HCT116 (cell line): Measurements from ENCODE around the gene ATP10B. TPM values are rescaled to one million over a fixed set of nuclear protein-coding genes. Genes with fewer than 3 reads are reported as not detected.

Source experiments
- ATAC-seq: fragments of 200-7000 bp; cut with Tn5 transposase; 2 replicates; pipeline ENCODE4 v1.9.1; 2020; ENCODE audit warnings: mild to moderate bottlenecking, moderate library complexity
- BruUV-seq: library from RNA; stranded (reverse); fragments of 400-500 nt; replicated peaks from 2 replicates; lab custom pipeline; 2021; lab: Mats Ljungman, UMichigan
- CTCF ChIA-PET: fragments of 300-600 bp; sonication (Branson Sonifier 250); formaldehyde crosslinking; loops from one replicate; lab custom pipeline; 2021; ENCODE audit warnings: antibody characterized with exemption; lab: Charles Lee
- POLR2A ChIA-PET: fragments of 300-600, 350-600 bp; sonication (Branson Sonifier 250); formaldehyde crosslinking; loops from one replicate; lab custom pipeline; 2021; ENCODE audit warnings: antibody characterized with exemption; lab: Charles Lee
- RAD21 ChIA-PET, 2 experiments: fragments of 300-600 bp; sonication (Branson Sonifier 250); formaldehyde crosslinking; loops; one replicate each; lab custom pipeline; 2023; ENCODE audit warnings: low total read pairs in 2 of 2; ENCODE audit not compliant: uncharacterized antibody in 2 of 2, unreplicated experiment in 2 of 2, low non-redundant PET in 1 of 2; lab: Charles Lee
- DNase-seq: peaks from one replicate; pipeline ENCODE4 v3.0.0-alpha.2; 2010; ENCODE audit warnings: low read depth, low spot score
- H2AFZ ChIP-seq: fragments of 200-600 bp; shearing (Covaris generic), sonication (generic); 2 replicates; pipeline ENCODE4 v1.6.1; 2017; ENCODE audit warnings: low read depth, mixed run types, mixed read lengths, antibody characterized with exemption, low read length; ENCODE audit not compliant: poor library complexity, severe bottlenecking
- H3K27ac ChIP-seq: 2 replicates; pipeline ENCODE4 v1.5.1; 2012; ENCODE audit warnings: low read depth, low read length
- H3K27me3 ChIP-seq: fragments of 200-600 bp; sonication (generic); 2 replicates; pipeline ENCODE4 v1.6.1; 2016; ENCODE audit warnings: mixed run types, low read length, mixed read lengths; ENCODE audit not compliant: insufficient read depth
- H3K36me3 ChIP-seq, 2 experiments: fragments of 200-500 bp in 1 of 2; fragments of 200-600 bp in 1 of 2; sonication (Bioruptor generic) in 1 of 2; sonication (generic) in 1 of 2; 2 replicates each; pipeline versions ENCODE4 v1.5.1 to v1.6.1; 2014 to 2016; ENCODE audit warnings: low read length in 2 of 2, inconsistent platforms in 1 of 2, mixed read lengths in 1 of 2, mixed run types in 1 of 2; ENCODE audit not compliant: insufficient read depth in 2 of 2, control insufficient read depth in 1 of 2
- H3K4me1 ChIP-seq, 2 experiments: fragments of 200-600 bp in 1 of 2; sonication (generic) in 1 of 2; 2 replicates each; pipeline versions ENCODE4 v1.5.1 to v1.6.1; 2012 to 2017; ENCODE audit warnings: low read length in 2 of 2, inconsistent platforms in 1 of 2, mild to moderate bottlenecking in 1 of 2, mixed read lengths in 1 of 2, mixed run types in 1 of 2, moderate library complexity in 1 of 2; ENCODE audit not compliant: insufficient read depth in 2 of 2, control insufficient read depth in 1 of 2
- H3K4me2 ChIP-seq: fragments of 200-600 bp; sonication (generic); 2 replicates; pipeline ENCODE4 v1.6.1; 2017; ENCODE audit warnings: mixed run types, low read length, mixed read lengths
- H3K4me3 ChIP-seq, 2 experiments: fragments of 200-600 bp in 1 of 2; sonication (generic) in 1 of 2; replicated peaks in 1 of 2; 2 replicates each; pipeline ENCODE4 v1.5.1; 2011 to 2016; ENCODE audit warnings: low read length in 2 of 2, control low read depth in 1 of 2, low read depth in 1 of 2, mild to moderate bottlenecking in 1 of 2, mixed read lengths in 1 of 2, mixed run types in 1 of 2
- H3K79me2 ChIP-seq: fragments of 200-600 bp; sonication (generic); 2 replicates; pipeline ENCODE4 v1.6.1; 2017; ENCODE audit warnings: mild to moderate bottlenecking, mixed run types, low read length, moderate library complexity, mixed read lengths; ENCODE audit not compliant: insufficient read depth
- H3K9ac ChIP-seq: fragments of 200-600 bp; sonication (generic); 2 replicates; pipeline ENCODE4 v1.6.1; 2016; ENCODE audit warnings: low read length, mixed read lengths
- H3K9me2 ChIP-seq: fragments of 200-600 bp; sonication (generic), shearing (Covaris generic); 2 replicates; pipeline ENCODE4 v1.6.1; 2017; ENCODE audit warnings: mixed run types, mild to moderate bottlenecking, moderate library complexity; ENCODE audit not compliant: insufficient read depth
- H3K9me3 ChIP-seq, 2 experiments: fragments of 200-500 bp in 1 of 2; fragments of 200-600 bp in 1 of 2; sonication (Bioruptor generic) in 1 of 2; sonication (generic) in 1 of 2; 2 replicates each; pipeline ENCODE4 v1.6.1; 2014 to 2017; ENCODE audit warnings: low read length in 2 of 2, mixed read lengths in 2 of 2, inconsistent platforms in 1 of 2, low read depth in 1 of 2, mild to moderate bottlenecking in 1 of 2, mixed run types in 1 of 2, moderate library complexity in 1 of 2; ENCODE audit not compliant: control insufficient read depth in 1 of 2, insufficient read depth in 1 of 2
- H4K20me1 ChIP-seq: fragments of 200-600 bp; sonication (generic), shearing (Covaris generic); 2 replicates; pipeline ENCODE4 v1.6.1; 2017; ENCODE audit warnings: mixed run types, mild to moderate bottlenecking, moderate library complexity; ENCODE audit not compliant: insufficient read depth
- CBX3 ChIP-seq: IDR thresholded peaks from 2 replicates; pipeline ENCODE4 v1.6.1; 2012; ENCODE audit warnings: low read depth
- CEBPB ChIP-seq: IDR thresholded peaks from 2 replicates; pipeline ENCODE4 v1.6.1; 2012; ENCODE audit warnings: low read depth
- EZH2 ChIP-seq: fragments of 200-600 bp; sonication (generic); IDR thresholded peaks from 2 replicates; pipeline ENCODE4 v1.6.1; 2017; ENCODE audit warnings: antibody characterized with exemption, mixed run types
- FOSL1 ChIP-seq: IDR thresholded peaks from 2 replicates; pipeline ENCODE4 v1.6.1; 2012; ENCODE audit warnings: low read depth
- JUND ChIP-seq: IDR thresholded peaks from 2 replicates; pipeline ENCODE4 v1.6.1; 2012
- POLR2A ChIP-seq: IDR thresholded peaks from 2 replicates; pipeline ENCODE4 v1.7.0; 2011; ENCODE audit warnings: borderline replicate concordance; ENCODE audit not compliant: insufficient read depth, insufficient read length; ENCODE audit errors: extremely low read depth
- RAD21 ChIP-seq: IDR thresholded peaks from 2 replicates; pipeline ENCODE4 v1.6.1; 2012; ENCODE audit warnings: low read depth, mild to moderate bottlenecking
- SP1 ChIP-seq: IDR thresholded peaks from 2 replicates; pipeline ENCODE4 v1.6.1; 2012; ENCODE audit warnings: low read depth
- YY1 ChIP-seq: IDR thresholded peaks from 2 replicates; pipeline ENCODE4 v1.6.1; 2011; ENCODE audit warnings: low read length, low read depth, moderate library complexity, mild to moderate bottlenecking; ENCODE audit not compliant: insufficient replicate concordance; ENCODE audit errors: extremely low read depth
- ZFX ChIP-seq: fragments of 450-650 bp; IDR thresholded peaks from 2 replicates; pipeline ENCODE4 v1.6.1; 2017
- ZNF274 ChIP-seq: fragments of 200-500 bp; sonication (Bioruptor generic); IDR thresholded peaks from 2 replicates; pipeline ENCODE4 v1.6.1; 2014; ENCODE audit warnings: mild to moderate bottlenecking, low read depth, low read length, inconsistent platforms
- intact Hi-C: fragments of 100-400 bp; cut with micrococcal nuclease; formaldehyde crosslinking; loops from 2 replicates; pipeline ENCODE4 v1.10.0; 2022
- total RNA-seq: library from RNA; stranded (reverse); gene quantifications from one replicate; pipeline ENCODE4 v1.2.1, GENCODE V29; 2021; ENCODE audit not compliant: unreplicated experiment
- TF ChIP-seq, protein P1 (sequence below), 3 experiments: fragments of 200-600 bp in 1 of 3; sonication (generic) in 1 of 3; IDR thresholded peaks in 2 of 3; conservative IDR thresholded peaks in 1 of 3; 2 replicates each; pipeline ENCODE4 v1.5.1; 2012 to 2017; ENCODE audit warnings: low read depth in 2 of 3, low read length in 2 of 3, antibody characterized with exemption in 1 of 3, borderline replicate concordance in 1 of 3, control low read depth in 1 of 3, mild to moderate bottlenecking in 1 of 3, mixed read lengths in 1 of 3, mixed run types in 1 of 3, moderate library complexity in 1 of 3; ENCODE audit not compliant: insufficient read depth in 1 of 3
- TF ChIP-seq, protein P2 (sequence below): IDR thresholded peaks from 2 replicates; pipeline ENCODE4 v1.6.1; 2012
- TF ChIP-seq, protein P3 (sequence below): IDR thresholded peaks from 2 replicates; pipeline ENCODE4 v1.6.1; 2011; ENCODE audit warnings: mild to moderate bottlenecking, low read length, moderate library complexity; ENCODE audit not compliant: insufficient replicate concordance; ENCODE audit errors: extremely low read depth

The ATP10B gene
- total RNA-seq, 1 experiment from 2014 or later, result 0.07 TPM

DNA sequence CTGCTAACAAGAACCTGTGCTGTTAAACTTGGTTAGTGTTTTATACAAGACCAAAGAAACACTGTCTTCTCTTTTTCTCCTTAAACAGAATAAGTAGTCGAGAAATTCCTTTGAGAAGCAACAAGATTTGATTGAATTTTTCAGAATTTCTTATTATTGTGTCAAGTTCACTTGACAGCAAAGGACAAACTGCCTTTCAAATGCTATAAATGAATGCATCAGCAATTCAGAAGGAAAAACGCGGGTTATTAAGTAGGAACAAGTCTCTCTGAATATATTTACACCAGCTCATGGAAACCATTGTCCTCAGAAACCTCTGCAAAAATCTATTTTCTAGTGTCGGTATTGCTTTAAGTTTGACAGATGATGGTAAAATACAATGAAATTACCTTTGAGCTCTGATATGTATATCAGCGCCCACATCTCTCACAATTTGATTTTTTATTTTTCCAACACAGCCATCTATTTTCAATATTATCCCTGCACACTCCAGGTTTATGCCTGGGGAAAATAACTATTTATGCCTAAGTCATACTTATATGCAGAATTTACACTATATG, 4.4 kb downstream of the ATP10B start (continued):
- TF ChIP-seq, protein P1, sequence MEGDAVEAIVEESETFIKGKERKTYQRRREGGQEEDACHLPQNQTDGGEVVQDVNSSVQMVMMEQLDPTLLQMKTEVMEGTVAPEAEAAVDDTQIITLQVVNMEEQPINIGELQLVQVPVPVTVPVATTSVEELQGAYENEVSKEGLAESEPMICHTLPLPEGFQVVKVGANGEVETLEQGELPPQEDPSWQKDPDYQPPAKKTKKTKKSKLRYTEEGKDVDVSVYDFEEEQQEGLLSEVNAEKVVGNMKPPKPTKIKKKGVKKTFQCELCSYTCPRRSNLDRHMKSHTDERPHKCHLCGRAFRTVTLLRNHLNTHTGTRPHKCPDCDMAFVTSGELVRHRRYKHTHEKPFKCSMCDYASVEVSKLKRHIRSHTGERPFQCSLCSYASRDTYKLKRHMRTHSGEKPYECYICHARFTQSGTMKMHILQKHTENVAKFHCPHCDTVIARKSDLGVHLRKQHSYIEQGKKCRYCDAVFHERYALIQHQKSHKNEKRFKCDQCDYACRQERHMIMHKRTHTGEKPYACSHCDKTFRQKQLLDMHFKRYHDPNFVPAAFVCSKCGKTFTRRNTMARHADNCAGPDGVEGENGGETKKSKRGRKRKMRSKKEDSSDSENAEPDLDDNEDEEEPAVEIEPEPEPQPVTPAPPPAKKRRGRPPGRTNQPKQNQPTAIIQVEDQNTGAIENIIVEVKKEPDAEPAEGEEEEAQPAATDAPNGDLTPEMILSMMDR (IDR thresholded peaks at IDR 0.05 in 2 of 3, conservative IDR thresholded peaks at IDR 0.05 in 1 of 3; ENCODE audit: borderline replicate concordance in 1 of 3, insufficient read depth in 1 of 3, low read depth in 2 of 3, low read length in 2 of 3), result no peak
- TF ChIP-seq CBX3 (no peak), JUND (no peak), ZFX (no peak), CEBPB (no peak), SP1 (no peak), FOSL1 (no peak)
- TF ChIP-seq, protein P2, sequence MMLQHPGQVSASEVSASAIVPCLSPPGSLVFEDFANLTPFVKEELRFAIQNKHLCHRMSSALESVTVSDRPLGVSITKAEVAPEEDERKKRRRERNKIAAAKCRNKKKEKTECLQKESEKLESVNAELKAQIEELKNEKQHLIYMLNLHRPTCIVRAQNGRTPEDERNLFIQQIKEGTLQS, result no peak
- TF ChIP-seq, all 23 proteins: peak for 0

DNA sequence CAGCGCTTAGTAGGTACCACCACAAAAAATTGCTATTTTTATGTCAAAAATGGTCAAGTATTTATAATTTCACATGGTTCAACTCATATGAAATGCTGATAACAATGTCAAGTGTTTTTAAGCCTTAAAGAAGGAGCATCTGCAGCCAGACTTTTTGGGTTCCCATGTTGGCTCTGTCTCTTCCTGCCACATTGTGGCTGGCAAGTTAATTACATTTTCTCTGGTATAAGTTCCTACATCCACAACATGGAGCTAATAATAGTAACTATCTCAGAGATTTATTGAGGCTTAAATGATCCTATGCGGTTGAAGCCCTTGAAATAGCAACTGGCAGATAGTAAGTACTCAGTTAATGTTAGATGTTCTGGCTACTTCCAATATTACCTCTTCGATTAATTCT, 5.4 kb downstream of the ATP10B start:
- Histone ChIP-seq H3K9me3 (no peaks in the 10 kb centered on the region), H2AFZ (no peak overlapping the region), H3K27ac (no peak overlapping the region), H3K9ac (no peak overlapping the region), H4K20me1 (no peaks in the 10 kb centered on the region), H3K9me2 (no peaks in the 10 kb centered on the region), H3K4me1 (no peaks in the 10 kb centered on the region), H3K4me3 (no peak overlapping the region), H3K27me3 (no peaks in the 10 kb centered on the region), H3K36me3 (no peaks in the 10 kb centered on the region), H3K4me2 (no peak overlapping the region), H3K79me2 (no peaks in the 10 kb centered on the region)
- ChIA-PET POLR2A (no interaction called here), RAD21 (no interaction called here), CTCF (no interaction called here)
- BruUV-seq, result no TSS peak
- intact Hi-C loops, result no loop called here
- DNase-seq, result no peak
- TF ChIP-seq, protein P3, sequence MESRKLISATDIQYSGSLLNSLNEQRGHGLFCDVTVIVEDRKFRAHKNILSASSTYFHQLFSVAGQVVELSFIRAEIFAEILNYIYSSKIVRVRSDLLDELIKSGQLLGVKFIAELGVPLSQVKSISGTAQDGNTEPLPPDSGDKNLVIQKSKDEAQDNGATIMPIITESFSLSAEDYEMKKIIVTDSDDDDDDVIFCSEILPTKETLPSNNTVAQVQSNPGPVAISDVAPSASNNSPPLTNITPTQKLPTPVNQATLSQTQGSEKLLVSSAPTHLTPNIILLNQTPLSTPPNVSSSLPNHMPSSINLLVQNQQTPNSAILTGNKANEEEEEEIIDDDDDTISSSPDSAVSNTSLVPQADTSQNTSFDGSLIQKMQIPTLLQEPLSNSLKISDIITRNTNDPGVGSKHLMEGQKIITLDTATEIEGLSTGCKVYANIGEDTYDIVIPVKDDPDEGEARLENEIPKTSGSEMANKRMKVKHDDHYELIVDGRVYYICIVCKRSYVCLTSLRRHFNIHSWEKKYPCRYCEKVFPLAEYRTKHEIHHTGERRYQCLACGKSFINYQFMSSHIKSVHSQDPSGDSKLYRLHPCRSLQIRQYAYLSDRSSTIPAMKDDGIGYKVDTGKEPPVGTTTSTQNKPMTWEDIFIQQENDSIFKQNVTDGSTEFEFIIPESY, result no peak
- no peak for TF ChIP-seq YY1
- TF ChIP-seq ZNF274, result no peak
- TF ChIP-seq EZH2, result no peak
- no peak for TF ChIP-seq RAD21
- TF ChIP-seq POLR2A, result no peak
- no peak for ATAC-seq
